HG03280 (cell line): ENCODE measurements around the gene RNF157.
A peak's percentile ranks its signal among the peaks of the same experiment; 100 is the strongest.

Experiments used
- ATAC-seq: cut with Tn5 transposase; IDR thresholded peaks from one replicate; pipeline ENCODE4 v1.9.1; 2021; ENCODE audit warnings: mild to moderate bottlenecking, moderate library complexity; ENCODE audit not compliant: unreplicated experiment

Gene RNF157

GRCh38 chr17:76142585-76143041 is 97.7 kb downstream of the RNF157 start:
- ATAC-seq, result no peak

GRCh38 chr17:76142039-76142584 is 98.2 kb downstream of the RNF157 start:
- ATAC-seq, result no peak

- ATAC-seq, result peak; percentile 61
These were observed 98.9 kb downstream of the RNF157 start, which contains the start of gene FOXJ1 for GRCh38 chr17:76141212-76142038. FOXJ1 (minus strand) TSS chr17:76141245; CDS start chr17:76140395, 850 bp downstream.

- no peak for ATAC-seq
These were observed 99.6 kb downstream of the RNF157 start for GRCh38 chr17:76140661-76141211.

- ATAC-seq, result no peak
These were observed 100.3 kb downstream of the RNF157 start for GRCh38 chr17:76139801-76140660.

GRCh38 chr17:76138896-76139752 is 101.2 kb downstream of the RNF157 start:
- no peak for ATAC-seq

GRCh38 chr17:76138234-76138895 is 101.9 kb downstream of the RNF157 start:
- ATAC-seq, result no peak

- ATAC-seq, result no peak
These were observed 102.7 kb downstream of the RNF157 start for GRCh38 chr17:76137351-76138233.

- ATAC-seq, result no peak
These were observed 103.3 kb downstream of the RNF157 start for GRCh38 chr17:76137001-76137350.

- ATAC-seq, result no peak
These were observed 103.9 kb downstream of the RNF157 start for GRCh38 chr17:76136276-76137000.

- ATAC-seq, result no peak
These were observed 104.5 kb downstream of the RNF157 start for GRCh38 chr17:76135810-76136188.

- ATAC-seq, result no peak
These were observed 105.1 kb downstream of the RNF157 start for GRCh38 chr17:76134911-76135809.

GRCh38 chr17:76132574-76133338 is 107.5 kb downstream of the RNF157 start:
- no peak for ATAC-seq

GRCh38 chr17:76131692-76132573 is 108.4 kb downstream of the RNF157 start:
- no peak for ATAC-seq

- no peak for ATAC-seq
These were observed 109.1 kb downstream of the RNF157 start for GRCh38 chr17:76131051-76131691.
